Astrocyte (in vitro differentiated cells and primary cell): ENCODE data around the gene MARCHF9. TPM values are rescaled to one million over a fixed set of nuclear protein-coding genes. Genes with fewer than 3 reads are reported as not detected.

Source experiments
- DNase-seq: peaks from one replicate; pipeline ENCODE4 v3.0.0-alpha.2; 2010; ENCODE audit warnings: low read depth
- FAIRE-seq: peaks from 2 replicates; lab custom pipeline; 2011; peaks lifted over from hg19 to GRCh38; lab: Jason Lieb, UNC
- H2AFZ ChIP-seq: 2 replicates; pipeline ENCODE4 v1.6.0; 2012; ENCODE audit warnings: low read depth, low read length, inconsistent platforms
- H3K27ac ChIP-seq: 2 replicates; pipeline ENCODE4 v1.5.1; 2011; ENCODE audit warnings: low read depth, low read length, inconsistent platforms
- H3K27me3 ChIP-seq: 2 replicates; pipeline ENCODE4 v1.6.0; 2011; ENCODE audit warnings: low read length, inconsistent platforms; ENCODE audit not compliant: insufficient read depth
- H3K36me3 ChIP-seq: 2 replicates; pipeline ENCODE4 v1.5.1; 2011; ENCODE audit warnings: low read length, inconsistent platforms; ENCODE audit not compliant: insufficient read depth
- H3K4me1 ChIP-seq: 2 replicates; pipeline ENCODE4 v1.5.1; 2011; ENCODE audit warnings: low read length, inconsistent platforms; ENCODE audit not compliant: insufficient read depth
- H3K4me2 ChIP-seq: 2 replicates; pipeline ENCODE4 v1.6.0; 2012; ENCODE audit warnings: low read length, inconsistent platforms
- H3K4me3 ChIP-seq: 2 replicates; pipeline ENCODE4 v1.5.1; 2011; ENCODE audit warnings: low read depth, mild to moderate bottlenecking, low read length, inconsistent platforms; ENCODE audit not compliant: insufficient read depth
- H3K79me2 ChIP-seq: 2 replicates; pipeline ENCODE4 v1.6.0; 2012; ENCODE audit warnings: mild to moderate bottlenecking, low read length, inconsistent platforms; ENCODE audit not compliant: insufficient read depth
- H3K9ac ChIP-seq: 2 replicates; pipeline ENCODE4 v1.6.0; 2012; ENCODE audit warnings: mild to moderate bottlenecking, low read length, inconsistent platforms
- H3K9me3 ChIP-seq: 2 replicates; pipeline ENCODE4 v1.5.1; 2012; ENCODE audit warnings: low read depth, mild to moderate bottlenecking, low read length, inconsistent platforms; ENCODE audit not compliant: insufficient read depth
- H4K20me1 ChIP-seq: 2 replicates; pipeline ENCODE4 v1.6.0; 2012; ENCODE audit warnings: low read length, inconsistent platforms; ENCODE audit not compliant: insufficient read depth
- H3K27ac Mint-ChIP-seq: one replicate; pipeline ENCODE4 v1.8.0; 2021; ENCODE audit warnings: mild to moderate bottlenecking, mixed read lengths; ENCODE audit not compliant: unreplicated experiment
- H3K27me3 Mint-ChIP-seq: one replicate; pipeline ENCODE4 v1.8.0; 2021; ENCODE audit warnings: low read depth, mixed read lengths; ENCODE audit not compliant: unreplicated experiment
- H3K36me3 Mint-ChIP-seq: one replicate; pipeline ENCODE4 v1.8.0; 2021; ENCODE audit warnings: low read depth, mixed read lengths; ENCODE audit not compliant: unreplicated experiment
- H3K4me1 Mint-ChIP-seq: one replicate; pipeline ENCODE4 v1.8.0; 2021; ENCODE audit warnings: low read depth, mixed read lengths; ENCODE audit not compliant: unreplicated experiment
- H3K4me3 Mint-ChIP-seq: one replicate; pipeline ENCODE4 v1.8.0; 2021; ENCODE audit warnings: mild to moderate bottlenecking, moderate library complexity, mixed read lengths; ENCODE audit not compliant: unreplicated experiment
- H3K9me3 Mint-ChIP-seq: one replicate; pipeline ENCODE4 v1.8.0; 2021; ENCODE audit warnings: mild to moderate bottlenecking, mixed read lengths; ENCODE audit not compliant: unreplicated experiment
- EZH2 ChIP-seq: IDR thresholded peaks from 2 replicates; pipeline ENCODE4 v1.6.1; 2012; ENCODE audit warnings: mild to moderate bottlenecking, low read length, inconsistent platforms; ENCODE audit not compliant: insufficient read depth
- total RNA-seq: library from RNA; stranded (reverse); gene quantifications from 2 replicates; pipeline ENCODE4 v1.2.1, GENCODE V29; 2021
- TF ChIP-seq, protein P1 (sequence below): IDR thresholded peaks from 2 replicates; pipeline ENCODE4 v1.5.1; 2011; ENCODE audit warnings: low read depth, mild to moderate bottlenecking, inconsistent platforms, low read length, moderate library complexity; ENCODE audit not compliant: insufficient read depth

MARCHF9 gene
- total RNA-seq, 1 donor from 2014 or later, result 13.0 TPM

DNA sequence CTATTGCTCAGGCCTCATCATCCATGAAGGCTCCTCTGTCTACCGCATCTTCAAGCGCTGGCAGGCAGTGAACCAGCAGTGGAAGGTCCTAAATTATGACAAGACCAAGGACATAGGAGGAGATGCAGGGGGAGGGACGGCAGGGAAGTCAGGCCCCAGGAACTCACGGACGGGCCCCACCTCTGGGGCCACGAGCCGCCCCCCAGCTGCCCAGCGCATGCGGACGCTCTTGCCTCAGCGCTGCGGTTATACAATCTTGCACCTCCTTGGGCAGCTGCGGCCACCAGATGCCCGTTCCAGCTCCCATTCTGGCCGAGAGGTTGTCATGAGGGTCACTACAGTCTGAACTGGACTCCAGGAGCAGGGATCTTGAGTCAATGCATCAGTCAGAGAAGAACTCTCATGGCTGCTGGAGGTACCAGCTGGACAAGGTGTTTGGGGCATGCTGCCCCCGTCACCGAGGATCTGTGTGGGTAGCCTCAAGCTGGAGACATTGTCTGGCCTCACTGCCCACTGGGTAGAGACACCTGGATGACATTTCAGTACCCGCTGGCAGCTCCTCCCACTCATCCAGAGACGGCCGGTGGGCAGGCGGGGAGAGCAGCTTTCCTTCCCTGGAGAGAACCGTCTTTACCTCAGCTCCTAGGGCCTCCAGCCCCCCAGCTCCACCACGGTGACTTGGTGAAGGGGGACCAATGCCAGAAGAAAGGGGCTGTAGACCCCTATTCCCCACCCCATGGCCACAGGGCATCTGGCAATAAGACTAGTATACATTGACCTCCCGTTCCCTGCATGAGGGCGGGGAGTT, 3.9 kb downstream of the MARCHF9 start:
- Histone ChIP-seq H3K4me2 (no peak overlapping the region), H4K20me1 (peaks cover 13% of the 10 kb centered on the region), H3K27ac (no peak overlapping the region), H2AFZ (no peak overlapping the region), H3K9ac (no peak overlapping the region), H3K9me3 (no peaks in the 10 kb centered on the region), H3K4me3 (no peak overlapping the region), H3K36me3 (no peaks in the 10 kb centered on the region), H3K27me3 (peaks cover 15% of the 10 kb centered on the region), H3K4me1 (peaks cover 4% of the 10 kb centered on the region), H3K79me2 (no peaks in the 10 kb centered on the region)
- H3K4me3 Mint-ChIP-seq, result no peak overlapping the region
- no peak overlapping the region for H3K27ac Mint-ChIP-seq
- peaks cover 10% of the 10 kb centered on the region for H3K4me1 Mint-ChIP-seq
- H3K27me3 Mint-ChIP-seq, result peaks cover 17% of the 10 kb centered on the region
- DNase-seq (no peak), FAIRE-seq (no peak)
- H3K36me3 Mint-ChIP-seq, result peaks cover 16% of the 10 kb centered on the region
- TF ChIP-seq EZH2, result no peak
- TF ChIP-seq, protein P1, sequence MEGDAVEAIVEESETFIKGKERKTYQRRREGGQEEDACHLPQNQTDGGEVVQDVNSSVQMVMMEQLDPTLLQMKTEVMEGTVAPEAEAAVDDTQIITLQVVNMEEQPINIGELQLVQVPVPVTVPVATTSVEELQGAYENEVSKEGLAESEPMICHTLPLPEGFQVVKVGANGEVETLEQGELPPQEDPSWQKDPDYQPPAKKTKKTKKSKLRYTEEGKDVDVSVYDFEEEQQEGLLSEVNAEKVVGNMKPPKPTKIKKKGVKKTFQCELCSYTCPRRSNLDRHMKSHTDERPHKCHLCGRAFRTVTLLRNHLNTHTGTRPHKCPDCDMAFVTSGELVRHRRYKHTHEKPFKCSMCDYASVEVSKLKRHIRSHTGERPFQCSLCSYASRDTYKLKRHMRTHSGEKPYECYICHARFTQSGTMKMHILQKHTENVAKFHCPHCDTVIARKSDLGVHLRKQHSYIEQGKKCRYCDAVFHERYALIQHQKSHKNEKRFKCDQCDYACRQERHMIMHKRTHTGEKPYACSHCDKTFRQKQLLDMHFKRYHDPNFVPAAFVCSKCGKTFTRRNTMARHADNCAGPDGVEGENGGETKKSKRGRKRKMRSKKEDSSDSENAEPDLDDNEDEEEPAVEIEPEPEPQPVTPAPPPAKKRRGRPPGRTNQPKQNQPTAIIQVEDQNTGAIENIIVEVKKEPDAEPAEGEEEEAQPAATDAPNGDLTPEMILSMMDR, result no peak
- no peaks in the 10 kb centered on the region for H3K9me3 Mint-ChIP-seq

DNA sequence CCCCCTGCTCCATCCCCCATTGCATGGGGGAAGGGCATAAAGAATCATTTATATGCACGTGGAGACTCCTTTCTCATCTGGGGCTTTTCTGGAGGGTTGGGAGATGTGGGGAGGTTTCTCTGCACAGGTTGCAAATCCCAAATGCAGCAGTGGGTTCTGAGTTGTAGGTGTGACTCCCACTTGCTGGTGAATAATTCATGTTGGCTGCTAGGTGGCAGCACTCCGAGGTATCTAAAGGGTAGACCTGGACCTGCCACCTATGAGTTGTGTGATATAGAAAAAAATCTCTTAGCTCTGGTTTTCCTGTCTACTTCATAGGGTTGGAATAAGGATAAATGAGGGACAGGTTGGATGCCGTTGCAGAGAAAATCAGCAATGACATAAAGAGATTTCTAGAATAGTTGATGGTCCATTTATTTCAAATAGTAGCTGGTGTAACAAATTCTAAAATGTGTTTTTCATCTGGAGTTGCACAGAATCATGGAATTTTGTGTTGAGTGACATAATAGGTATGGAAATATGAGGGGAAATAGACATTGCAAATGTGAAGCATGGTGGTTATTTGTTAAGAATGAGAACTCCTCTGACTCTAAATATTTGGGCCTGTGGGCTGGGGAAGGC, 4.6 kb downstream of the MARCHF9 start:
- TF ChIP-seq, protein P1, result peak; percentile 41
- no peak for TF ChIP-seq EZH2
- Histone ChIP-seq H3K4me2 (no peak overlapping the region), H3K36me3 (no peaks in the 10 kb centered on the region), H3K4me1 (peaks cover 2% of the 10 kb centered on the region), H3K9me3 (no peaks in the 10 kb centered on the region), H3K79me2 (no peaks in the 10 kb centered on the region), H3K9ac (no peak overlapping the region), H3K4me3 (no peak overlapping the region), H2AFZ (no peak overlapping the region), H3K27me3 (peaks cover 20% of the 10 kb centered on the region), H4K20me1 (peaks cover 13% of the 10 kb centered on the region), H3K27ac (no peak overlapping the region)
- no peak for DNase-seq
- Mint-ChIP-seq H3K9me3 (no peaks in the 10 kb centered on the region), H3K4me3 (no peak overlapping the region), H3K27ac (peak overlapping the region; percentile 20), H3K4me1 (peaks cover 3% of the 10 kb centered on the region), H3K36me3 (peaks cover 19% of the 10 kb centered on the region), H3K27me3 (peaks cover 24% of the 10 kb centered on the region)
- FAIRE-seq, result no peak
